Chondrocyte (in vitro differentiated cells): Measurements from ENCODE around the gene MX1. TPM values are rescaled to one million over a fixed set of nuclear protein-coding genes. Genes with fewer than 3 reads are reported as not detected.

Experiments
- DNase-seq: peaks from one replicate; pipeline ENCODE4 v3.0.0; 2021; ENCODE audit warnings: mixed read lengths, low spot score
- H3K27ac Mint-ChIP-seq: one replicate; pipeline ENCODE4 v1.8.0; 2021; ENCODE audit warnings: mild to moderate bottlenecking, moderate library complexity, mixed read lengths; ENCODE audit not compliant: unreplicated experiment
- H3K27me3 Mint-ChIP-seq: 2 replicates; pipeline ENCODE4 v1.8.0; 2021; ENCODE audit warnings: low read depth, mixed read lengths
- H3K36me3 Mint-ChIP-seq: 2 replicates; pipeline ENCODE4 v1.8.0; 2021; ENCODE audit warnings: low read depth, mixed read lengths
- H3K4me1 Mint-ChIP-seq: 2 replicates; pipeline ENCODE4 v1.8.0; 2021; ENCODE audit warnings: low read depth, mild to moderate bottlenecking, mixed read lengths
- H3K4me3 Mint-ChIP-seq: one replicate; pipeline ENCODE4 v1.8.0; 2021; ENCODE audit warnings: mild to moderate bottlenecking, moderate library complexity, mixed read lengths; ENCODE audit not compliant: unreplicated experiment
- H3K9me3 Mint-ChIP-seq: 2 replicates; pipeline ENCODE4 v1.8.0; 2021; ENCODE audit warnings: low read depth, mixed read lengths
- CTCF ChIP-seq: fragments of 200-600 bp; sonication (generic); IDR thresholded peaks from 2 replicates; pipeline ENCODE4 v1.5.0; 2021; ENCODE audit warnings: antibody characterized with exemption, mild to moderate bottlenecking, moderate library complexity
- long read RNA-seq: library from polyadenylated mRNA; stranded (forward); transcript quantifications from one replicate; pipeline ENCODE4 v2.0.0, GENCODE V29; 2021
- total RNA-seq: library from RNA; stranded (reverse); gene quantifications from 3 replicates; pipeline ENCODE4 v1.2.1, GENCODE V29; 2021

The MX1 gene
- 1.2 to 2.6 TPM (median 2.1 TPM) in 3 replicates for total RNA-seq
- long read RNA-seq, partial matches to known transcripts, result 0 of 5 reads
- long read RNA-seq, other reads (novel, unspliced or antisense), result 2 of 5 reads

- H3K27ac Mint-ChIP-seq, result no peak within 1 kb of the TSS
- peak within 1 kb of the TSS; percentile 68 for H3K4me3 Mint-ChIP-seq
- H3K27me3 Mint-ChIP-seq, result peaks cover 2% of the 10 kb centered on the region
- H3K9me3 Mint-ChIP-seq, result no peaks in the 10 kb centered on the region
- peaks cover 3% of the 10 kb centered on the region for H3K4me1 Mint-ChIP-seq
- no peak for TF ChIP-seq CTCF
- no peaks in the 10 kb centered on the region for H3K36me3 Mint-ChIP-seq
- DNase-seq, result no peak
These were observed at the start of gene MX1 for GRCh38 chr21:41425954-41426675. Gene MX1, plus strand, starts transcription at chr21:41426239. Its CDS starts 5,832 bp downstream, at chr21:41432071.

GRCh38 chr21:41377715-41378114, 48.3 kb upstream of the MX1 start:
- Mint-ChIP-seq H3K27me3 (peaks cover 14% of the 10 kb centered on the region), H3K4me3 (no peak overlapping the region), H3K9me3 (peaks cover 8% of the 10 kb centered on the region), H3K36me3 (peaks cover 2% of the 10 kb centered on the region), H3K27ac (no peak overlapping the region), H3K4me1 (no peaks in the 10 kb centered on the region)
- no peak for TF ChIP-seq CTCF
- DNase-seq, result peak; percentile 70

- no peak overlapping the region for H3K27ac Mint-ChIP-seq
- no peak overlapping the region for H3K4me3 Mint-ChIP-seq
- H3K9me3 Mint-ChIP-seq, result peaks cover 8% of the 10 kb centered on the region
- H3K27me3 Mint-ChIP-seq, result peaks cover 14% of the 10 kb centered on the region
- H3K36me3 Mint-ChIP-seq, result peaks cover 2% of the 10 kb centered on the region
- no peaks in the 10 kb centered on the region for H3K4me1 Mint-ChIP-seq
- DNase-seq, result peak; percentile 63
- TF ChIP-seq CTCF, result peak; percentile 15
These were observed 47.2 kb upstream of the MX1 start for GRCh38 chr21:41378849-41379248.

- peaks cover 13% of the 10 kb centered on the region for H3K27me3 Mint-ChIP-seq
- no peak for DNase-seq
- no peak for TF ChIP-seq CTCF
- no peak overlapping the region for H3K27ac Mint-ChIP-seq
- peaks cover 2% of the 10 kb centered on the region for H3K36me3 Mint-ChIP-seq
- H3K4me3 Mint-ChIP-seq, result no peak overlapping the region
- H3K4me1 Mint-ChIP-seq, result no peaks in the 10 kb centered on the region
- peaks cover 8% of the 10 kb centered on the region for H3K9me3 Mint-ChIP-seq
These were observed 46.1 kb upstream of the MX1 start for GRCh38 chr21:41379901-41380300.

GRCh38 chr21:41381731-41382130, 44.3 kb upstream of the MX1 start:
- TF ChIP-seq CTCF, result no peak
- H3K4me1 Mint-ChIP-seq, result no peaks in the 10 kb centered on the region
- H3K4me3 Mint-ChIP-seq, result no peak overlapping the region
- peaks cover 8% of the 10 kb centered on the region for H3K9me3 Mint-ChIP-seq
- H3K27ac Mint-ChIP-seq, result no peak overlapping the region
- peaks cover 11% of the 10 kb centered on the region for H3K27me3 Mint-ChIP-seq
- DNase-seq, result no peak
- H3K36me3 Mint-ChIP-seq, result peaks cover 2% of the 10 kb centered on the region
